H1 (cell line): ENCODE results near the gene CCDC127. TPM values are rescaled to one million over a fixed set of nuclear protein-coding genes. Genes with fewer than 3 reads are reported as not detected.

ENCODE experiments used
- ASH2L ChIP-seq: fragments of 200-600, 300-600 bp; sonication (generic); IDR thresholded peaks from one replicate; pipeline ENCODE4 v1.7.1; 2017; ENCODE audit warnings: low read length
- CHD2 ChIP-seq: IDR thresholded peaks from 2 replicates; pipeline ENCODE4 v1.6.1; 2012; ENCODE audit warnings: low read length, improper control_type of control experiment
- POLR2AphosphoS5 ChIP-seq: IDR thresholded peaks from 2 replicates; pipeline ENCODE4 v1.6.1; 2011; ENCODE audit warnings: low read depth, low read length
- RBBP5 ChIP-seq: IDR thresholded peaks from 2 replicates; pipeline ENCODE4 v1.7.1; 2012; ENCODE audit warnings: low read depth, mild to moderate bottlenecking, inconsistent platforms, low read length, moderate library complexity, borderline replicate concordance
- RFX5 ChIP-seq: IDR thresholded peaks from 2 replicates; pipeline ENCODE4 v1.6.1; 2011; ENCODE audit warnings: low read depth, low read length, improper control_type of control experiment, borderline replicate concordance
- ZNF274 ChIP-seq: IDR thresholded peaks from 2 replicates; pipeline ENCODE4 v1.7.0; 2012; ENCODE audit warnings: low read length, borderline replicate concordance; ENCODE audit errors: extremely low read depth
- polyA plus RNA-seq, 7 experiments: library from polyadenylated mRNA; depleted of rRNA in 3 of 7; stranded (reverse) in 5 of 7; unstranded in 2 of 7; fragments of >200 nt in 5 of 7; fragments of 200-250 nt in 2 of 7; gene quantifications; 1 replicate in 5 of 7; 2 replicates in 1 of 7; 4 replicates in 1 of 7; pipeline versions ENCODE4 v1.2.1 to v1.2.3, GENCODE V29; 2011 to 2013; ENCODE audit warnings: missing spikeins in 2 of 7, mixed read lengths in 2 of 7
- total RNA-seq: library from RNA; stranded (reverse); fragmentation: NEBNext Ultra II Directional; extraction: Animal tissue kit (Norgen Biotek cat#: 25700); gene quantifications from 2 replicates; pipeline ENCODE4 v1.2.1, GENCODE V29; 2021

The CCDC127 gene
- total and polyA plus RNA-seq, 2 of the 8 experiments (the other 6 are each of a cell fraction or from before 2014, with no cell fraction given) = 2.9 to 8.0 TPM

- TF ChIP-seq RBBP5 = no peak
- no peak for TF ChIP-seq RFX5
- no peak for TF ChIP-seq ASH2L
- TF ChIP-seq CHD2 = no peak; the same call in 1 of the 2 replicates
- no peak for TF ChIP-seq POLR2AphosphoS5
- no peak for TF ChIP-seq ZNF274
- TF ChIP-seq, all 59 proteins: peak for 11
Measured at GRCh38 chr5:188488-189481, 29.2 kb downstream of the CCDC127 start (continued).
